ENCODE data around the gene RNF144A. TPM values are rescaled to one million over a fixed set of nuclear protein-coding genes. Genes with fewer than 3 reads are reported as not detected.

The RNF144A gene
- total RNA-seq, 1 donor from 2014 or later, result 52.8 TPM

DNA sequence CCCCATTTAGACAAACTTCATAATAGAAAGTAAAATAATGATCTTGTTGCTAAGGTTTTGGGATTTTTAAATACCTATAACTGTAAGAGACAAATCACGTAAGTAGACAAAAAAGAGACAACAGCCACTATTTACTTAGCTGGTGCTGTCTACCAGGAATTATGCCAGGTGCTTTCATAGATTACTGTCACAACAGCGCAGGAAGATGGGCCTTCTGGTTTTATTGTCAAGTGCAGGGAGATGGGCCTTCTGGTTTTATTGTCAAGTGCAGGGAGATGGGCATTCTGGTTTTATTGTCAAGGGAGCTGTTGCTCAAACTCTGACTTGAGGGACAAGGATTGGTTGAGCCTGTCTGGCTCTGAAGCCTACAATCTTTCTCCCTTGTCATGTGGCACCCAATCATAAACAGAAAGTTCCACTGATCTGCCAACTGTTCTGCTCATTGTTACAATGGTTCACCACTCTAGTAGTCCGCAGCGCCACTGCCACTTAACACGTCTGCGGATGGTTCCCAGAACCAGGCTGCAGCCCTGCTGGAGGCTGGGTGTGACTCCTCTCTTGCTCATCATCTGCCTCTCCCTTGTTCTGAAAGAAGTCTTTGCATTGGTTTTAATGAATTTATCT is 95.0 kb downstream of the RNF144A start:
- Mint-ChIP-seq H3K4me1 (peaks cover 95% of the 10 kb centered on the region), H3K27ac (peak overlapping the region; percentile 24), H3K9me3 (no peaks in the 10 kb centered on the region), H3K36me3 (peaks cover 5% of the 10 kb centered on the region), H3K4me3 (no peak overlapping the region), H3K27me3 (ENCODE audit: low read depth) (no peaks in the 10 kb centered on the region)
- TF ChIP-seq CTCF (IDR thresholded peaks at IDR 0.05; ENCODE audit: unreplicated experiment), result no peak
- DNase-seq (ENCODE audit: low spot score in 2 of 2, unreplicated experiment in 2 of 2), result no peak

GRCh38 chr2:7013471-7014160 is 96.4 kb downstream of the RNF144A start:
- H3K27me3 Mint-ChIP-seq (ENCODE audit: low read depth), result no peaks in the 10 kb centered on the region
- no peak for DNase-seq (ENCODE audit: low spot score in 2 of 2, unreplicated experiment in 2 of 2)
- no peak for TF ChIP-seq CTCF (IDR thresholded peaks at IDR 0.05; ENCODE audit: unreplicated experiment)
- H3K27ac Mint-ChIP-seq, result peak overlapping the region; percentile 93
- peaks cover 4% of the 10 kb centered on the region for H3K36me3 Mint-ChIP-seq
- H3K4me3 Mint-ChIP-seq, result no peak overlapping the region
- H3K4me1 Mint-ChIP-seq, result peaks cover 95% of the 10 kb centered on the region
- H3K9me3 Mint-ChIP-seq, result no peaks in the 10 kb centered on the region

DNA sequence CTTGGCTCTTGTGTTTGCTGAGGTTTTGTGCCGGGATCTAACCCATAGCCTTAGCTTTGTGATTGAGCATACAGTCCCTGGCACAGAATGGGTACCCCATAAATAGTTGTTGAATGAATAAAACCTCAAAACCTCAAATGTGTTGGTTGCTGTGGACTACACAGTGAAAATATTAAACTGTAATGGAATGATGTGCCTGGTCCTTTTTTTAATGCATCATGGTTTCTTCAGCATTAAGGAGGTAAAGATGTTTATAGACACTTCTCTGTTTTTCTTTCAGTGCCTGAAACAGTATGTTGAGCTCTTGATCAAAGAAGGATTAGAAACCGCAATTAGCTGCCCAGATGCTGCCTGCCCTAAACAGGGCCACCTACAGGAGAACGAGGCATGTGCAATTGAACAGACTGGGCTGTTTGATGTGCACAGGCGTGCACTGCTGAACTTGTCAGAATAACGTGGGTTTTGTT is 97.0 kb downstream of the RNF144A start:
- Mint-ChIP-seq H3K4me3 (no peak overlapping the region), H3K4me1 (peaks cover 94% of the 10 kb centered on the region), H3K36me3 (peaks cover 4% of the 10 kb centered on the region), H3K9me3 (no peaks in the 10 kb centered on the region), H3K27me3 (ENCODE audit: low read depth) (no peaks in the 10 kb centered on the region), H3K27ac (peak overlapping the region; percentile 93)
- no peak for DNase-seq (ENCODE audit: low spot score in 2 of 2, unreplicated experiment in 2 of 2)
- peak; percentile 28 for TF ChIP-seq CTCF (IDR thresholded peaks at IDR 0.05; ENCODE audit: unreplicated experiment)

- peaks cover 91% of the 10 kb centered on the region for H3K4me1 Mint-ChIP-seq
- H3K9me3 Mint-ChIP-seq, result no peaks in the 10 kb centered on the region
- no peaks in the 10 kb centered on the region for H3K27me3 Mint-ChIP-seq (ENCODE audit: low read depth)
- H3K27ac Mint-ChIP-seq, result peak overlapping the region; percentile 93
- TF ChIP-seq CTCF (IDR thresholded peaks at IDR 0.05; ENCODE audit: unreplicated experiment), result no peak
- DNase-seq (ENCODE audit: low spot score in 2 of 2, unreplicated experiment in 2 of 2), result no peak
- H3K36me3 Mint-ChIP-seq, result peaks cover 9% of the 10 kb centered on the region
- H3K4me3 Mint-ChIP-seq, result no peak overlapping the region
Observed at GRCh38 chr2:7015007-7015950, 98.1 kb downstream of the RNF144A start.

- peaks cover 17% of the 10 kb centered on the region for H3K36me3 Mint-ChIP-seq
- H3K27me3 Mint-ChIP-seq (ENCODE audit: low read depth), result no peaks in the 10 kb centered on the region
- peaks cover 85% of the 10 kb centered on the region for H3K4me1 Mint-ChIP-seq
- peak overlapping the region; percentile 93 for H3K27ac Mint-ChIP-seq
- no peak overlapping the region for H3K4me3 Mint-ChIP-seq
- H3K9me3 Mint-ChIP-seq, result no peaks in the 10 kb centered on the region
- DNase-seq (ENCODE audit: low spot score in 2 of 2, unreplicated experiment in 2 of 2), result no peak
- no peak for TF ChIP-seq CTCF (IDR thresholded peaks at IDR 0.05; ENCODE audit: unreplicated experiment)
Observed at GRCh38 chr2:7016148-7016547, 98.9 kb downstream of the RNF144A start.
